ENCODE data around the gene FBXL19. TPM values are rescaled to one million over a fixed set of nuclear protein-coding genes. Genes with fewer than 3 reads are reported as not detected.
"Not testable (repeated sequence)": the region's sequence is repeated elsewhere in the genome, so short reads cannot be mapped to it uniquely, and the experiment has no call there.

FBXL19 gene
- polyA plus RNA-seq, 1 donor from 2014 or later = 99.6 TPM

DNA sequence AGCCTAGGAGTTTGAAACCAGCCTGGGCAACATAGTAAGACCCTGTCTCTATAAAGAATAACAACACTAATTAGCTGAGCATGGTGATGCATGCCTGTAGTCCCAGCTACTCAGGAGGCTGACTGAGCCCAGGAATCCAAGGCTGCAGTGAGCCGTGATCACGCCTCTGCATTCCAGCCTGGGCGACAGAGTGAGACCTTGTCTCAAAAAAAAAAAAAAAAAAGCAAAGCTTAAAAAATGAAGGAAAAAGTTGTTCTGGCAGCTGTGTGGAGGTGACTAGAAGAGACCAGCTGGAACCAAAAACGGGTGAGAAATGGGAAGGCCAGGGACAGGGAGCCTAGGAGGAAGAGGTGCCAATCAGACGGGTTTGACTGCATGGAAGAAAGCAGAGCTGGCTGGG, 33.7 kb upstream of the FBXL19 start:
- Histone ChIP-seq H3K36me3 (ENCODE audit: insufficient read depth, low read length) (peaks cover 6% of the 10 kb centered on the region), H3K9me3 (ENCODE audit: low read length) (no peaks in the 10 kb centered on the region), H3K4me2 (ENCODE audit: low read length) (no peak overlapping the region), H3K9ac (ENCODE audit: low read length) (no peak overlapping the region), H2AFZ (ENCODE audit: low read depth, low read length) (no peak overlapping the region), H3K4me3 (ENCODE audit: low read length) (no peak overlapping the region), H3K27me3 (ENCODE audit: insufficient read depth, low read depth, low read length) (no peaks in the 10 kb centered on the region), H3K27ac (ENCODE audit: low read length) (no peak overlapping the region), H4K20me1 (ENCODE audit: insufficient read depth) (no peaks in the 10 kb centered on the region), H3K9me2 (ENCODE audit: insufficient read depth, low read length) (no peaks in the 10 kb centered on the region), H3K79me2 (replicated peaks; ENCODE audit: insufficient read depth, low read length) (peaks cover 4% of the 10 kb centered on the region), H3F3A (ENCODE audit: insufficient read depth, low read length, poor library complexity, severe bottlenecking) (peaks cover 5% of the 10 kb centered on the region)
- TF ChIP-seq EZH2 (IDR thresholded peaks at IDR 0.05; ENCODE audit: borderline replicate concordance, insufficient read depth, low read length, poor library complexity, severe bottlenecking) (no peak), MXI1 (conservative IDR thresholded peaks at IDR 0.05; ENCODE audit: poor library complexity, severe bottlenecking) (no peak), EP300 (conservative IDR thresholded peaks at IDR 0.05; ENCODE audit: poor library complexity, severe bottlenecking) (no peak), TAF1 (IDR thresholded peaks at IDR 0.05; ENCODE audit: low read depth) (no peak)
- TF ChIP-seq, protein P1, sequence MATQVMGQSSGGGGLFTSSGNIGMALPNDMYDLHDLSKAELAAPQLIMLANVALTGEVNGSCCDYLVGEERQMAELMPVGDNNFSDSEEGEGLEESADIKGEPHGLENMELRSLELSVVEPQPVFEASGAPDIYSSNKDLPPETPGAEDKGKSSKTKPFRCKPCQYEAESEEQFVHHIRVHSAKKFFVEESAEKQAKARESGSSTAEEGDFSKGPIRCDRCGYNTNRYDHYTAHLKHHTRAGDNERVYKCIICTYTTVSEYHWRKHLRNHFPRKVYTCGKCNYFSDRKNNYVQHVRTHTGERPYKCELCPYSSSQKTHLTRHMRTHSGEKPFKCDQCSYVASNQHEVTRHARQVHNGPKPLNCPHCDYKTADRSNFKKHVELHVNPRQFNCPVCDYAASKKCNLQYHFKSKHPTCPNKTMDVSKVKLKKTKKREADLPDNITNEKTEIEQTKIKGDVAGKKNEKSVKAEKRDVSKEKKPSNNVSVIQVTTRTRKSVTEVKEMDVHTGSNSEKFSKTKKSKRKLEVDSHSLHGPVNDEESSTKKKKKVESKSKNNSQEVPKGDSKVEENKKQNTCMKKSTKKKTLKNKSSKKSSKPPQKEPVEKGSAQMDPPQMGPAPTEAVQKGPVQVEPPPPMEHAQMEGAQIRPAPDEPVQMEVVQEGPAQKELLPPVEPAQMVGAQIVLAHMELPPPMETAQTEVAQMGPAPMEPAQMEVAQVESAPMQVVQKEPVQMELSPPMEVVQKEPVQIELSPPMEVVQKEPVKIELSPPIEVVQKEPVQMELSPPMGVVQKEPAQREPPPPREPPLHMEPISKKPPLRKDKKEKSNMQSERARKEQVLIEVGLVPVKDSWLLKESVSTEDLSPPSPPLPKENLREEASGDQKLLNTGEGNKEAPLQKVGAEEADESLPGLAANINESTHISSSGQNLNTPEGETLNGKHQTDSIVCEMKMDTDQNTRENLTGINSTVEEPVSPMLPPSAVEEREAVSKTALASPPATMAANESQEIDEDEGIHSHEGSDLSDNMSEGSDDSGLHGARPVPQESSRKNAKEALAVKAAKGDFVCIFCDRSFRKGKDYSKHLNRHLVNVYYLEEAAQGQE (IDR thresholded peaks at IDR 0.05; ENCODE audit: borderline replicate concordance) = no peak

DNA sequence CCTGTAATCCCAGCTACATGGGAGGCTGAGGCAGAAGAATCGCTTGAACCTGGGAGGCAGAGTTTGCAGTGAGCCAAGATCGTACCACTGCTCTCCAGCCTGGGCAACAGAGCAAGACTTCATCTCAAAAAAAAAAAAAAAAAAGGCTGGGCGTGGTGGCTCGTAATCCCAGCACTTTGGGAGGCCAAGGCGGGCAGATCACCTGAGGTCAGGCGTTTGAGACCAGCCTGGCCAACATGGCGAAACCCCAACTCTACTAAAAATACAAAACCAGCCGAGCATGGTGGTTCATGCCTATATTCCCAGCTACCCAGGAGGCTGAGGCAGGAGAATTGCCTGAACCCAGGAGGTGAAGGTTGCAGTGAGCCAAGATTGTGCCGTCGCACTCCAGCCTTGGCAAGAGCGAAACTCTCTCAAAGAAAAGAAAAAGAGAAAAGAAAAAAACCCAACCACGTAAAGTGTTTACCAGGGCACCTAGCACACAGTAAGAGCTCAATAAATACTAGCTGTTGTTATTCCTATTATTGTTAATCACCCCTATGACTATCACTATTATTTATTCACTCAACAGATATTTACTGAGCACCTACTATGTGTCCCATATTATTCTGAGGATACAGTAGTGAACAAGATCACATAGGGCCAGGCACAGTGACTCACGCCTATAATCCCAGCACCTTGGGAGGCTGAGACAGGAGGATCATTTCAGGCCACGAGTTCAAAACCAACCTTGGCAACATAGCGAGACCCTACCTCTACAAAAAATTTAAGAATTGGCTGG, 32.1 kb upstream of the FBXL19 start:
- H3K27me3 ChIP-seq (ENCODE audit: insufficient read depth, low read depth, low read length); H4K20me1 ChIP-seq (ENCODE audit: insufficient read depth); H3K4me2 ChIP-seq (ENCODE audit: low read length); H3K9ac ChIP-seq (ENCODE audit: low read length); H3K9me3 ChIP-seq (ENCODE audit: low read length); H3K79me2 ChIP-seq (replicated peaks; ENCODE audit: insufficient read depth, low read length); H3F3A ChIP-seq (ENCODE audit: insufficient read depth, low read length, poor library complexity, severe bottlenecking); H3K36me3 ChIP-seq (ENCODE audit: insufficient read depth, low read length); H3K9me2 ChIP-seq (ENCODE audit: insufficient read depth, low read length); H3K27ac ChIP-seq (ENCODE audit: low read length); H2AFZ ChIP-seq (ENCODE audit: low read depth, low read length); H3K4me3 ChIP-seq (ENCODE audit: low read length): not testable (repeated sequence)

DNA sequence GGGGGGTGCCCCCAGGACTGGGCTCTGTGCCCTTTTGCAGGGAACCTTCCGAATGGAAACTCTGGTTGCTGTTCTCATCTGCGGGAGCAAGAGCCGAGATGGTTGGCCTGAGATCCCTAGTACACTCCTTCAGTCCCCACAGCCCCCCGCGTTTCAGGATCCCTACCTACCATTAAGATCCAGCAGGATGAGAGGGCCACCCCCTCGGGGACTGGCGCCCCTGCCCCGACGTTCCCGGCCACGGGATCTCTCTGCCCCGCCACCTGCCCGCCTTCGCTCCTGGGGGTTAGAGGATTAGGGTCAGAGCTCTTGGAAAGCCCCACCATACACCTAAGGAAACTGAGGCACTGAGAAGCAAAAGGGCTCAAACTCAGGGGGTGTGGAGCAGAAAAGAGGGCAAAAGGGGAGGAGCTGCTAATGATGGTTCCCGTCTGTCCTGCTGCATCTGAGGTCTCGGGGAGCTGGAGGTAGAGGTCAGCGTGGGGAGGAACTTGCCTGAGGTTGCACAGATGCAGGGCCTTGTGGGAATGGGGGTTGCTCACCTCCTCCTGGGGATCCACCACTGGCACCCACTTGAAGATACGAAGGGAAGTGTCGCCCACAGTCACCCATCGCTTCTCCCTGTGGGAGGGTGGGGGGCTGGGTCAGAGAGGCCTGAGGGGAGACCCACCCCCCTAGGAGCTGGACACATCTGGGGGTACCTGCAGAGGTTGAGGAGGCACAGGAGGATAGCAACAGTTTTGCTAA, 30.5 kb upstream of the FBXL19 start:
- H3K4me2 ChIP-seq (ENCODE audit: low read length) = peak overlapping the region; percentile 91
- H4K20me1 ChIP-seq (ENCODE audit: insufficient read depth) = no peaks in the 10 kb centered on the region
- peaks cover 5% of the 10 kb centered on the region for H3F3A ChIP-seq (ENCODE audit: insufficient read depth, low read length, poor library complexity, severe bottlenecking)
- no peaks in the 10 kb centered on the region for H3K9me2 ChIP-seq (ENCODE audit: insufficient read depth, low read length)
- peaks cover 6% of the 10 kb centered on the region for H3K36me3 ChIP-seq (ENCODE audit: insufficient read depth, low read length)
- peak overlapping the region; percentile 88 for H3K4me3 ChIP-seq (ENCODE audit: low read length)
- H2AFZ ChIP-seq (ENCODE audit: low read depth, low read length) = no peak overlapping the region
- peaks cover 4% of the 10 kb centered on the region for H3K79me2 ChIP-seq (replicated peaks; ENCODE audit: insufficient read depth, low read length)
- no peaks in the 10 kb centered on the region for H3K27me3 ChIP-seq (ENCODE audit: insufficient read depth, low read depth, low read length)
- peak overlapping the region; percentile 81 for H3K9ac ChIP-seq (ENCODE audit: low read length)
- TF ChIP-seq RAD21 (conservative IDR thresholded peaks at IDR 0.05) (no peak), EZH2 (IDR thresholded peaks at IDR 0.05; ENCODE audit: borderline replicate concordance, insufficient read depth, low read length, poor library complexity, severe bottlenecking) (no peak), POLR2AphosphoS5 (IDR thresholded peaks at IDR 0.05) (no peak), SMC3 (conservative IDR thresholded peaks at IDR 0.05; ENCODE audit: poor library complexity) (no peak), EP300 (conservative IDR thresholded peaks at IDR 0.05; ENCODE audit: poor library complexity, severe bottlenecking) (no peak), MXI1 (conservative IDR thresholded peaks at IDR 0.05; ENCODE audit: poor library complexity, severe bottlenecking) (no peak), TAF1 (IDR thresholded peaks at IDR 0.05; ENCODE audit: low read depth) (no peak)
- TF ChIP-seq, protein P2, sequence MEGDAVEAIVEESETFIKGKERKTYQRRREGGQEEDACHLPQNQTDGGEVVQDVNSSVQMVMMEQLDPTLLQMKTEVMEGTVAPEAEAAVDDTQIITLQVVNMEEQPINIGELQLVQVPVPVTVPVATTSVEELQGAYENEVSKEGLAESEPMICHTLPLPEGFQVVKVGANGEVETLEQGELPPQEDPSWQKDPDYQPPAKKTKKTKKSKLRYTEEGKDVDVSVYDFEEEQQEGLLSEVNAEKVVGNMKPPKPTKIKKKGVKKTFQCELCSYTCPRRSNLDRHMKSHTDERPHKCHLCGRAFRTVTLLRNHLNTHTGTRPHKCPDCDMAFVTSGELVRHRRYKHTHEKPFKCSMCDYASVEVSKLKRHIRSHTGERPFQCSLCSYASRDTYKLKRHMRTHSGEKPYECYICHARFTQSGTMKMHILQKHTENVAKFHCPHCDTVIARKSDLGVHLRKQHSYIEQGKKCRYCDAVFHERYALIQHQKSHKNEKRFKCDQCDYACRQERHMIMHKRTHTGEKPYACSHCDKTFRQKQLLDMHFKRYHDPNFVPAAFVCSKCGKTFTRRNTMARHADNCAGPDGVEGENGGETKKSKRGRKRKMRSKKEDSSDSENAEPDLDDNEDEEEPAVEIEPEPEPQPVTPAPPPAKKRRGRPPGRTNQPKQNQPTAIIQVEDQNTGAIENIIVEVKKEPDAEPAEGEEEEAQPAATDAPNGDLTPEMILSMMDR (IDR thresholded peaks at IDR 0.05; ENCODE audit: poor library complexity, severe bottlenecking) = no peak
- TF ChIP-seq, protein P1 (IDR thresholded peaks at IDR 0.05; ENCODE audit: borderline replicate concordance) = no peak
- H3K27ac ChIP-seq (ENCODE audit: low read length) = no peak overlapping the region
- no peaks in the 10 kb centered on the region for H3K9me3 ChIP-seq (ENCODE audit: low read length)

All from neural cell (in vitro differentiated cells).